HG02943 (cell line): ENCODE data around the gene DAAM1.

ENCODE experiments used
- ATAC-seq: cut with Tn5 transposase; IDR thresholded peaks from one replicate; pipeline ENCODE4 v1.9.1; 2021; ENCODE audit warnings: mild to moderate bottlenecking, low read depth, moderate library complexity; ENCODE audit not compliant: unreplicated experiment

Gene DAAM1

DNA sequence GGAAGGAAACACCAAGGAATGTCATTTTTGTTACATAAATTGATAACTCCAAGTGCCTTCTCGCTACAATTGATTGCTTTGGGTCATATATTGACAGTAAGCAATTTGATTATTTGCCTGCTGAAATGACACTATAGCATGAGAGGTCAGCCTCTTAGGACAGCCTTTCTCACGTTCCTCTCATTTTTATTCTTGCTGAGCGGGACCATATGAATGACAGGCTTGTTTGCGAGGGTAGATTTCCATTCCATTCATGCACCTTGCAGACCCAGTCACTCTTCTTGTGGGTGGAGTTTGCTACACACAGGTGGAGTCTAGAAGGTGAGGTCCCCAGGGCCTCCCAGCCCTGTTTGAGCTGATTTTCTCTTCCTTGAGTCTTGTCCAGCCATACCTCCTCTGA lies 27.3 kb downstream of the DAAM1 start:
- no peak for ATAC-seq

DNA sequence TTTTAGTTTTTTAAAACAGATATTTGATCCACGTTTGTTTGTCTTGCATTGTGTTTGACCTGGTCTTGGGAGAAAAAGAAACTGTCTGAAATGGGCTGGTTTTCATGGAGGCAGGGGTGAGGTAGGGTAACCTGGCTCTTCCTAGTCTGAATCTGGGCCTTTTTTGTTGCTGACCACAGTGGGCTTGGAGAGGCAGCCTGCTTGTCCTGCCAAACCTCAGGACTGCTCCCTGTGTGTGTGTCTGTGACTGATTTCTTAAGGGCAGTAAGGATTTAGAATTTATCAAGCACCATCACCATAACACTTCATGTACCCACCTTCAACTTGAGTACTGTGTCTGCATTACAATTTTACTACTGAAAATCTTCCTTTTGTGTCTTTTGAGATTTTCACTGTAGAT lies 28.5 kb downstream of the DAAM1 start:
- ATAC-seq: no peak

DNA sequence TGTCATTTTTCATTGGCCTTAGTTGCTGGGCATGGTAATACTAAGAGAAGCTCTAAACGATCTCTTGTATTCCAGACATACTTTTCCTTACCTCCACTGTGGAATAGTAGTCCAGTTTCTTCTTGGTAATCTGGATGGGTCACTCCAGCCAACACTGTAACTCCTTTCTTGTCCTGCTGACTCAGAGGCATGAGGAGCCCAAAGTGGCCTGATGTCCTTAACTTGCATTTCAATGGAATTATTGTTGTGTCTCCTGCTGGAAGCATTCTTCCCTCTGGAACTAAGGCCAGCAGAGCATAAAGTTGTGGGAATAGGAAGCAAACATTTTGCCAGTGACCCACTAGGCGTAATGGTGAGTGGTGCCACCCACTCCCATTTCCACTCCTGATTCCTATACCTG lies 33.1 kb downstream of the DAAM1 start:
- ATAC-seq: no peak

DNA sequence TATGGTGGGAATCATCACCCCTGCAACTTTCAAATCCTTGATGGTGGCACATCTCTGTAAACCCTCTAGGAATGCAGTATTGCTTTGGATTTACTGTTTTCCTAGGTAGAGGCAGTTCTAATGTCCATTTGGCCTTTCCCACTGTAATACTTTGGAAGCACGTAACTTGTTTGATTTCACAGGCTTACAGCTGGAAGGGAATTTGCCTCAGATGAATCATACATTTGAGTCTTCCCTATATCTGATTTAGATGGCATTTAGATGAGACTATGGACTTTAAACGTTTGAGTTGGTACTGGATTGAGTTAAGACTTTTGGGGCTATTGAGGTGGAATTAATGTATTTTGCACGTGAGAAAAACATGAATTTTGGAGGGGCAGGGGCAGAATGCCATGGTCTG lies 35.9 kb downstream of the DAAM1 start:
- no peak for ATAC-seq

DNA sequence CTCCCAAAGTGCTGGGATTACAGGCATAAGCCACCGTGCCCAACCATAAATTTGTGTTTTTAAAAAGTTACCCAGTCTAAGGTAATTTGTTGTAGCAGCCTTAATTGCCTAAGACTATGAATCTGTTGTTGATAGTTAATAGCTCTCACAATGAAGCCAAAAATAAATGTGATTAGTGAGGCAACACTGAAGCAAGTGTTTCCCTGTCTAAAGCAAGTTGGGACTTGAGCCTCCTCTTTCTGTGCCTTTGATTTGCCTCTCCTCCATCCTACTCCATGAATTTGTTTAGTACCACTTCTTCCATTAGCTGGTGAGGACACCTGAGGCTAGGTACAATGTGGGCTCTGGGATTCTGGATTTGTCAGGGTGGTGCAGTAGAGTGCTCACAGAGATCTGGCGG lies 36.8 kb downstream of the DAAM1 start:
- no peak for ATAC-seq

DNA sequence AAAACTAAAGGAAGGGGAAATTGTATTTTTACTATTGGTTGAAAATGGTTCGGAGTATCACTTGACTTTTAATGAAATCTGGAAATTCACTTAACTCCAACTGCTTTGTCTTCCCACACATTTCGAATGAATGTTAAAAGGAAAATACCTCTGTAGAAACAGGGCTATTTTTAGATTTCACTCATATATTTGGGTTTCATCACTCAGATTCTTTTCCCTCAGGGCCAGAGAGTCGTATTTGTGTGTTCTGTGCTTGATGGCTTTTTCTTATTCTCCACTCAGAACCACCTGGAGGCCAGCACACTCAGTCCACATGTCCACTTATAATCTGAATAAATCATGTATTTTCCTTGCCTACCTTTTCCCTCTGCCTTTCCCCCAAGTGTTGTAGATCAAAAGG lies 40.0 kb downstream of the DAAM1 start:
- no peak for ATAC-seq

DNA sequence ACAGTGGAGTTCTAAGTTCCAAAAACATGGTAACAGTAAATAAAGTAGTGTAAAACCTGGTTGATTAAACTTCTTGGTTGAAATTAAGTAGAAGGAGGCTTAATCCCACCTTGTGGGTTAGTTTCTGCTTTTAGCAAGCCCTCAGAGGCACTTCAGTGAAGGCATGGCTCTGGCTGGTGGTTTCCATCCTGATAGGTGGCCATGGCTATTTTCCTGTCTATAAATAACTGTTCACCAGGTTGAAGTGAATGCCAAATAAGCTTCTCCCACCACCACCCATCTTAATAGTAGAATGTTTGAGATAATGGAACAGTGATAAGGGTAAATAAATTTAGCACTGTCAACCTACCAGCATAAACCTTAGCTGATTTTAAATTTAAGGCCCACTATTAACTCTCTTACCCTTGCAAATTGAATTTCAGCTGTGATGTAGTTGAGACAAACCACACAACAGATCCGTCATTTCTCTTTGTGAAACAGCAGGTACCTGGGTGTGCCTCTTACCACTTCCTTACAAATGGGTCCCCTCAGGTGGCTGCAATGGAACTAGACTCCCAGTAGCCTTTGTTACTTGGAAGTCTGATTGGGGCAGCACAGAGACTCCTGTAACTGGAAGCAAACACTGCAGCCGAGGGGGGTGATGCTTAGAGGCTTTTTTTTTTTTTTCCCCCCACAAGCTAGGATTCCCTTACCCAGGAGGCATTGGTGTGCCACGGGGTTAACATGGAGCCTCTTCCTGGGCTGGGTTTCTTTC lies 41.4 kb downstream of the DAAM1 start:
- ATAC-seq: no peak

DNA sequence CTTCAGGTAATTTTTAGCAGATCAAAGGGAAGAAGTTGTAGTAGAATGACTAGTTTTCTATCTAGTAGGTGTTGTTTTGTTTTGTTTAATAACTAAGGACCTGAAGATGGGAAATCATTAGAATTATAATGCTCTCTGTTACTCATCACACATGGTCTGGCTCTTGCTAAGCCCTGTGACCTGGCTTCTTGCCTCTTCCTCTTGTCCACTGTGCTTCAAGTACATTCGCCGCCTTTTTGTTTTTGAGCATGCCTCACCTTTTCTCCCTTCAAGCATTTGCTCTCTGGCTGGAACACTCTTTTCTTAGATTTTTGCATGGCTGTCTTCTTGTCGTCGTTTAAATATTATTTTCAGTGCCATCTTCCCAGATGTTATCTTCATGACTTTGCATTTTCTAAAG lies 47.7 kb downstream of the DAAM1 start:
- no peak for ATAC-seq

DNA sequence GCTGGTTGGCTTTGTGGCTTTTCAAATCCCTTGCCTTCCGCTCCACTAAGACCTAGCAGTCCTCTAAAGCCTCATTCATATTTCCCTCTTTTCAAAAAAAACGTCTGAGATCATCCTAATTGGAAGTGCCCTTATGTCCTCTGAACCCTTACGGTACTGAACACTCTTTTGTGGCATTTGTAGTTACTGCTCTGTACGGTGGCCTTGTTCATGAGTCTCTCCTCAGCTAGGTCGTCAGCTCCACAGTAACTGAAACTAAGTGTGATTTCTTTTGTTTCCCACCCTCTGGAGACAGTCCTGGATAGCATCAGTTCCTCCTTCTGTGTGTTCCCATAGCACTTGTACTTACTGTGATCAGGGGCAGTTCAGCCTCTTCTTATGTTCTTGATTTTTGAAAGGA lies 49.7 kb downstream of the DAAM1 start:
- no peak for ATAC-seq

DNA sequence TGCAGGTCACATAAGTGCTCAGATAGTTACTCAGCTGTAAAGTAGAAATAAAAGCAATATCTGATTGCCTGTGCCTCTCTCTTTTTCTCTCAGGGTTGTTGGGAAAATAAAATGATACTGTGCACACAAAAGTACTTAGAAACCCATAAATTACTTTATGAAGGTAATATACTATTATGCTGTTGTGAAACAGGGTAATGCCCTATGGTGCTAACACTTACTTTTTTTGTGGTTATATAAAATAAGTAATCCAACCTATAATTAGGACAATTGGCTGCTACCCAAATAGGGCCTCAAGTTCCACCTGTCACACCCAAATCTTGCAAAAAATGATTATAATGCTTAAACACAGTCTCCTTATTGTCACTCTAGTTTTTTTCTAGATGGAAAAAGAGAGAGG lies 50.6 kb downstream of the DAAM1 start:
- ATAC-seq: no peak

DNA sequence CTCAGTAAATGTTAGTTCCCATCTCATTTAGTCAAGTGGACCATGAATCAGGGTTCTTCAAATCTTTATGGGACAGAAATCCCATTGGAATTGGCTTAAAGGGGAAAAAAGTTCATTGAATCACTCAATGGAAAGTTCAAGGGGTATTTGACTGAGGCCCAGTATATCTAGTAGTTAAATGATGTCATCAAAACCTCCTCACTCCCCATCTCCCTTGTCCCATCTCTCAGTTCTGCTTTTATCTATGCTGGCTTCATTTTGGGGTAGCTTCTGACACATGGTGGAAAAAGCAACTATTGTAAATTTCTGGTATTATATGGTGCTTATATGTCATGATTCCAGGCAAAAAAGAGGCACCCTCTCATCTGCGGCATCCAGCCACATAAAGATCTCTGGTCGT lies 51.9 kb downstream of the DAAM1 start:
- ATAC-seq: peak; percentile 68

DNA sequence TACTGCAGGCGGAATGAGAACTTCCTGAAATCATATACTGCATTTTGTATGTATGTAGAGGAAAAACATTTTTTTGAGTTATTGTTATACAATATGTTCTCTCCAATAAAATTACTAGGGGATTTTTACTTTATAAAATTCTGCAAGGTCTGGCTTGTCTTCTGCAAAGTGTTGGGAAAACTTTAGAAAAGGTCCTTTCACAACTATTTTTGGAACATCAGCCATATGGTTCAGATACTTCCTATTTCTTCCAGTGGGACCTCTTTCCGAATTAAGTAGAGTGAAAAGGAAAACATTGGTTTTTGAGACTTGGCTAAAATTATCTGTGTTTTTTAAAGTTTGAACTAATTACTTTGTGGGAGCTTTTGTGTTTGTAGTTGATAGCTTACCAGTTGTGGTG lies 52.7 kb downstream of the DAAM1 start:
- ATAC-seq: no peak

DNA sequence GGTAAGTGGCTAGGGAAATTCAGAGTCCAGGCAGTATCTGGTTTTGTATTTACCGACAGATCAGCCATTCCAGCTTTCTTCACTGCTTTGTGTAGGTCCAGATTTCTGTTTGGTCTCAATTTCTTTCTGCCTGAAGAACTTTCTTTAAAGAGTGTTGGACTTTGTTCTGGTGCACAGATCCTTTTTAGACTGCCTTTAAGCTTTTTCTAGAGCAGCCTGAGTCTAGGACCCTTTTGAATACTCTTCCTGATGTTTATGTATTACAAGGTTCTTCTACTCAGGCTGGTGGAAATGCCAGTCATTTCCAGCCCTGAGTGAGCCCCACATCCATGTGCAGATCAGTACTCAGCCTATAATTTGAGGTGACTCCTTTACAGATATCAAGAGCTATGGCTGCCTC lies 54.7 kb downstream of the DAAM1 start:
- ATAC-seq: no peak

DNA sequence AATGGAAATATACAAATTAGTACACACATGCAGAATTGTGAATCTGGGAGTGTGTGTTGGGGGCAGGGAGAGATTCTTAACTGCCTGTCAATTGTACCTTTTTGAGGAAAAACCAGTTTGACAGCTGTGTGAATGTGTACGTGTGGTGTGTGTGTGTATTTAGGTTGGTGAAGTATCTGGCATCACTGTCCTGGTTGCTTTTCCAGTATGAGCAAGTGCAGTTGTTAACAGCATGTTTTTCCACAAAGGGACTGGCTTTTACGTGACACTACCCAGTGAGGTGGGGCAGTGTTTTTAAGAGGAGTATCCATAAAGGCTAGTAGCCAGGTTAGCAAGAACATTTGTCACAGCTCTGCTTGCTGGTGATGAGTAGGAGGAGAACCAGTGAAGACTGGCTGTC lies 56.1 kb downstream of the DAAM1 start:
- no peak for ATAC-seq

DNA sequence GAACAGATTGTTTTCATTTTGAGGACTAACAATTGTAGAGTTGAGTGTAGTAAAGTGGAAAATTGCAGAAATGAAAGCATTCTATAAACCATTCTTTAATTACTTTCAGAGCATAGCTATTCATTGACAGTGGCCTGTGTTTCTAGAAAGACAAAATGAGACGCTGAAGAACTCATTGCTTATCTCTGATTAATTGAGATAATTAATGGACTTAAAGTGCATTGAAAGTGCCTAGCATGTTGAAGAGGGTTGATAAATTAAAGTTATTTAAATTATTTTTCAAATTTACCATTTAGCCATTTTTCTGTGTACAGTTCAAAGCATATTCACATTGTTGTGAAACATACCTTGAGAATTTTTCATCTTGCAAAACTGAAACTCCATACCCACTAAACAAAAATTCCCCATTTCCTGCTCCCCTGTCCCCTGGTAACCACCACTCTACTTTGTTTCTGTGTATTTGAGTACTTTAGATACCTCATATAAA lies 57.4 kb downstream of the DAAM1 start:
- peak; percentile 71 for ATAC-seq

DNA sequence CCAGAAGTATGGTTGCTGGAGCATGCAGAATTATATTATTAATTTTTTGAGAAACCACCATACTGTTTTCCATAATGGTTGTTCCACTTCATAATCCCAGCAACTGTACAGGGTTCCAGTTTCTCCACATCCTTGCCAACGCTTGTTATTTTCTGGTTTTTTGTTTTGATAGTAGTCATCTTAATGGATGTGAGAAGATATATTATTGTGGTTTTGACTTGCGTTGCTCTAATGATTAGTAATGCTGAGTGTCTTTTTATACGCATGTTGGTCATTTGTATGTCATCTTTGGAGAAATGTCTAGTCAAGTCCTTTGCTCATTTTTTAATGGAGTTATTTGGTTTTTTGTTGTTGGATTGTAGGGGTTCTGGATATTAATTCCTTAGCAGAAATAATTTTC lies 58.1 kb downstream of the DAAM1 start:
- ATAC-seq: no peak

DNA sequence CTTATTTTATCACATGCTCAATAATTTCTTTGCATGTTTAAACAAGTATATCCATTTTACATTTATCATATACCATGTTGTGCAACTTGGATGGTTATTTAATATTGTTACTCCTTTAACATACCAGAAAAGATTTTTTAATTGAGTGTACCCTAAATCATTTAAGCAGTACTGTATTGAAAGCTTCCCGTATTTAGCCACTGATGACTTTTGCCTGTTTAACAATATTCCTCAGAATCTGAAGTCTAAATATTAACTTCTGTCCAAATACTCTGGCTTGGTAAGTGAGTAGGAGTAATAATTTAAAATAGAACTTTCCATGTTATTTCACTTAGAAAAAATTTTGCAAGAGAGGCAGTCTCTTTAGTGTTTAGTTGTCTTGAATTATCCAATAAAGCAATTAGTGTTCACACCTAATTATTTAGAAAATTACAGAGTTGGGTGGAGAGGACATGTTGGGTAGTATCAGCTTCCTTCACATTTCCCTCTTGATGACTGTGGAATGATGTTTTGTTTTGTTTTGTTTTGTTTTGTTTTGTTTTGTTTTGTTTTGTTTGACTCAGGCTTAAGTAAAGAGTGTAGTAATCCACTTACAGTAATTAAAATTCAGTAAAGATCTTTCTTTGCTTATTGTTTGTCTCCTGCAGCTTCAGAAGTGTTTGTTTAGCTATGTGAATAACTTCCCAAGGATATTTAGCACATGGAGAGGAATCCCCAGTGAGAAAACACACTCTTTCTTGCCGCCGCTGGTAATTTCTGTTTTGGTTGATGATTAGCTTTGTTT lies 59.5 kb downstream of the DAAM1 start:
- ATAC-seq: no peak

DNA sequence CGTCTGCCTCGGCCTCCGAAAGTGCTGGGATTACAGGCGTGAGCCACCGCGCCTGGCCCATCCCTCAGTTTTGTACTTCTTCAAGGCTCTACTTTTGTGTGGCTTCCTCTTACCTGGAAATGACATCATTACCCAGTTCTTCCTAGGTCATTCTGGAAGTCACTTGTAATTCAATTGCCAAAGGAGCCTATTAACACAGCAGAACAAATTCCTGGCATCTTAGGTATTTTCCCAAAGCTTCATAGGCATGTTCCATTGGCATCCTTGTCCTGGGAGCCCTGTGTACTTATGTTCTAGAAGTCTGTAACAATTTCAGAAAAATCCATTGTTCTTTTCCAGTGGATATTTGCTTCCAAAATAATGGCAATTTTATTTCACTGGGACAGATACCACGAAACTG lies 60.6 kb downstream of the DAAM1 start:
- no peak for ATAC-seq

DNA sequence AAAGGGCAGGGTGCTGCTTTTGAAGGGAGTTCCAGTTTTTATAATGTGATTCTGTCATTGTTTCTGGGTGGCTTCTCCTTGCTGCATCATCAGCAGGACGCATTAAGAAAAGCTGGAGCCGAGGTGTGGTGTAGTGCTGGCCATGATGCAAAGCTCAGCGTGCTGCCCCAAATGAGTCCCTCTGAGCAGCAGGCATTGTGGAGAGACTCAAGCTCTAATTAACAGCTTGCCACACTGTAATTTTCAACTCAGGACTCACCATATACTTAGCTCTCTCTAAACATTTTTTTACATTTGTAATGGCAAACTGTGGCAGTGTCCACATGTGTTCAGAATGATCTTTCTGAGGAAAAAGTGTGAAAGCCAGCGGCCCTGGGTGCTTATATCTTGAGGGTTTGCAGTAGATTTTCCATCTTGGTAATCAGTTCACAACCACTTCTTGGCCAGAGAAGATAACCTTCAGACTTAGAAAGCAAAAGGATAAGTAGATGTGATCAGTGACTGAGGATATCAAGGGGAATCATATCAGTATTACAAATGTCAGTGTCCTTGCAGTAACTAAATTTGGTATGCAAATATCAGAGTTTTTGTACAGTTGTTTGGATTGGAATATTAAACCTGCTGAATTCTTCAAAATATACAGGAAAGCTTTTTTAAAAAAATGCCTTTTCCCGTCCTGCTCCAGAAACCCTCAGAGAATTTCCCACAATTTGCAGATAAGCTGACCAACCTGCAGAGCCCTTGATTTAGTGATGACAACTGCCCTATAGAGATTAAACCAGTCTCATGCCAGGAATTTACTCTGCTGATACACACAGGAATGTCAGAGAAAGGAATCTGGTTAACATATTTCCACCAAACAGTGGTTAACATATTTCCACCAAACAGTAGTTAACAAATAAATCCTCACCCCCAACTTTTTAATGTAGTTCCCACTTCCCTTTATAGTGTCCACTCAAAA lies 63.6 kb downstream of the DAAM1 start:
- ATAC-seq: no peak

DNA sequence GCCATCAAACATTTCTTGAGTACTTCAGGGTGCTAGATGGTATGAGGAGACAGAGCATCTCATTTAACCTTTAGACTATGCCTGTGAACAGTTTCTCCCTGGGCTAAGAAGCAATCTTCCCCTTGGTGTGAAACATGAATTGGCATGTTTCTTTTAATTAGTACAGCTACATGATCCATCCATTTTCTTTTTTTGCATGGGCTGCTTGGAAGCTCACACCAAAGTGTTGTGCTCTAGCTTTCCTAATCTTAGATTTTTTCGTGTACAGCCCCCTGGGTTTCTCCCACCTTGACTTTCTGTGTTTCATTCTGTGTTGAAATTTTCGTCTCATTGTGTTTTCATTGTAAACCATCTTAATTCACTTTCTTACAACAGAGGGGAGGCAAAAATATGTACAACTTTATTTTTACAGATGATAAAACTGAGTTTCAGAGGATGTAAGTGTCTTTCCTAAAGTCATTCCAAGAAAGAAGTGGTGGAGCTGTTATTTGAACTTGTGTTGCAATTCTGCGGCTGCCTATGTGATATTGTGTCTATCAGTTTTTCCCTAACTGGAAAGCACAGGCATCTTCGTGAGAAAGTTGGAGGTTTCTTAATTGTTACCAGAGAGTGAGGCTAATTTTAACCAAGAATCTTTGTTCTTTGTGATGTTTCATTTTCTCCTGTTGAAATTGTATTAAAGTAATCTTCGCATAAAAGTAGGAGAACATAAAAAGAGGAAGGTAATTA lies 64.5 kb downstream of the DAAM1 start:
- ATAC-seq: no peak
